Stimulated activated CD4-positive, alpha-beta T cell treated with anti-CD3 and anti-CD28 coated beads, Interleukin-4, amount 100 ng/mL, for 48 hours (primary cell): Measurements from ENCODE around the gene ATF6.
"Not testable (repeated sequence)": the region's sequence is repeated elsewhere in the genome, so short reads cannot be mapped to it uniquely, and the experiment has no call there.

Source experiments
- DNase-seq, 2 donors: peaks; one replicate each; pipeline ENCODE4 v3.0.0-alpha.2; 2020; ENCODE audit warnings: low read depth in 2 of 2

The ATF6 gene, protein sequence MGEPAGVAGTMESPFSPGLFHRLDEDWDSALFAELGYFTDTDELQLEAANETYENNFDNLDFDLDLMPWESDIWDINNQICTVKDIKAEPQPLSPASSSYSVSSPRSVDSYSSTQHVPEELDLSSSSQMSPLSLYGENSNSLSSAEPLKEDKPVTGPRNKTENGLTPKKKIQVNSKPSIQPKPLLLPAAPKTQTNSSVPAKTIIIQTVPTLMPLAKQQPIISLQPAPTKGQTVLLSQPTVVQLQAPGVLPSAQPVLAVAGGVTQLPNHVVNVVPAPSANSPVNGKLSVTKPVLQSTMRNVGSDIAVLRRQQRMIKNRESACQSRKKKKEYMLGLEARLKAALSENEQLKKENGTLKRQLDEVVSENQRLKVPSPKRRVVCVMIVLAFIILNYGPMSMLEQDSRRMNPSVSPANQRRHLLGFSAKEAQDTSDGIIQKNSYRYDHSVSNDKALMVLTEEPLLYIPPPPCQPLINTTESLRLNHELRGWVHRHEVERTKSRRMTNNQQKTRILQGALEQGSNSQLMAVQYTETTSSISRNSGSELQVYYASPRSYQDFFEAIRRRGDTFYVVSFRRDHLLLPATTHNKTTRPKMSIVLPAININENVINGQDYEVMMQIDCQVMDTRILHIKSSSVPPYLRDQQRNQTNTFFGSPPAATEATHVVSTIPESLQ

DNA sequence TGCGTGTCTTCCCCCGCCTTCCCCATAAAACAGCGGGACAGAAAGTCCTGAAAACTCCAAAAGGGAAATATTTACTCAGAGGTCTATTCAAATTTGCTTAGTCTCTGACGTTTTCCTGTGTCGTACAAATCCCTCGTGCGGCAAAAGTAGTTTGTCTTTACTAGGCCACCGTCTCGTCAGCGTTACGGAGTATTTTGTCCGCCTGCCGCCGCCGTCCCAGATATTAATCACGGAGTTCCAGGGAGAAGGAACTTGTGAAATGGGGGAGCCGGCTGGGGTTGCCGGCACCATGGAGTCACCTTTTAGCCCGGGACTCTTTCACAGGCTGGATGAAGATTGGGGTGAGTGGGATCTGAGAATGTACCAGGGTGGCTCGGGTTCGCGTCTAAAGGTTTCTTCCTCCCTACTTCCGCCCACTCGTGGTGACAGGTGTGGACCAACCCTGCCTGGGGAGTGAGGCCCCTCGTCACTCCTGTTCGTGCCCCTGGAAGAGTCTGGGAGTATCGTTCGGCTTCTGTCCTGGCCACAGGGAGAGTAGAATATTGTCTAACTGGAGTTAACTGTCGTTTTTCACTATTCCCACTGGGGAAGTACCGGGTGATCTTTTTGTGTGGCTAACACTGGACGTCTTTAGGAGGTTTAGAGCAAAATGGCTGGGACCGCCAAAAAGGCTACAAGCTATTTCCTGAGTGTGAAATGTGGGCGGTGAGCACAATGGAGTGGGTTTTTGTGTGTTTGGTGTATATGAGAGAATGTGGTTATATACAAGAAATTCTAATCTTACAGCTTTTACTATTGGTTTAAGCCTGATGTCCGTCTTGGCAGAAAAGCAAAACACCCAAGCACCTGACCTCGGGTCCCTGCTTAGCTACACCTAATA lies at the start of gene ATF6:
Gene ATF6, plus strand, starts transcription at position 219 of the 880 bp plus-strand sequence. Its CDS starts 41 bp downstream, at position 260.
- peak; percentile 56 to 76 for DNase-seq

DNA sequence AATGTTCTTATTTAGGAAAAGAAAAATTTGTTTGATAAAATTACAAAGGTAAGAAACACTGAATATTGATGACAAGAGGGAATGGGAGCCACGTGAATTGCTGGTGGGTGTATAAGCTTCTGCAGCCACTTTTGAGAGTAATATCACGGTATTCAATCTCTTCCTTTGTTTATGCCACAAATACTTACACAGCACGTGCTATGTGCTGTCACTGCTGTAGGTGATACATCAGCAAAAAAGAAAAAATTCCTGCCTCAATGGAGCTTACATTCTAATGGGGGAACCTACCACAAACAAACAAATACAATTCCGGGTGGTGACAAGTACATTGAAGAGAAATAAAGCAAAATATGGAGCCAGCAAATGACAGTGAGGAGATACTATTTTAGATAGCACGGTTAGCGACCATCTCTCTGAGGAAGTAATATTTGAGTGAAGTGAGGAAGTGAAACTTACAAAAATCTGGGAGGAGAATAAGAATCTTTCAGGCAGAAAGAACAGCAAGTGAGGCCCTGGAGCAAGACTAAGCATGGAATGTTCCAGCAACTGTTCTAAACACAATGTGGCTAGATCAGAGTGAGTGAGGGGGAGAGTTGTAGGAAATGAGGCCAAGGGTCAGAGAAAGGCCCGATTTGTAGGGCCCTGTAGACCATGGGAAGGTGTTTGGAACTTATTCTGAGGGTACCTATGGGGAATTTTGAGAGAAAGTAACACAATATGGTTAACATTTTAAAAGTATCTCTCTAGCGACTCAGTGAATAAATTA lies 47.4 kb upstream of the ATF6 start:
- DNase-seq, result no peak

DNA sequence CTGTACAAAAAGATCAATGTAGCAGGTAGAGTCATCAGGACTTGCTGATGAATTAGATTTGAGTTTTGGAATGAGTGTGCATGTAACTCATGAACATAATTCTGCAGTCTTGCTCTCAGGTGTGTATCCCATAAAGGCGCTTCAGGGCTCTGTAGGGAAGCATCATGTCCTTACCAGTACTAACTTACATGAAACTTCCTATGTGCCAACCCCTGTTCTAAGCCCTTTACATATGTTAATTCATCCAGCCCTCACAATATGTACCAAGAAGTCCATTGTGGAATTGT lies 46.9 kb upstream of the ATF6 start:
- DNase-seq, result no peak

DNA sequence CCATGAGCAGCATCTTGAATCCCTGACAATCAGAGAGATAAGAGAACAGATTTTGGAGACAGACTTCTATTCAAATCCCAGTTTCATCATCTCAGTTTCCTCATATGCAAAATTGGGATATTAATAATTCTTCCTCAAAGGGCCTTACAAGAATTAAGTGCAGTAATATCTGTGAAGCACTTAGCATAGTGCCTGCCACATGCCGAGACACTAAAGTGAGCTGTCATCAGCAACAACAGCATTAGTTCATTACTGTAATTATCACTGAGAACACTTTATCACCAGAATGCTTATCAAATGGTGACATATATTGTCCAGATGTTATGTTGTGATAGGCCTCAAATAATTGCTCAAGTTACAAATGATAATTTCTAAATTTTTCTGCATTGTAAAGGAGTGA lies 45.7 kb upstream of the ATF6 start:
- DNase-seq, result no peak

DNA sequence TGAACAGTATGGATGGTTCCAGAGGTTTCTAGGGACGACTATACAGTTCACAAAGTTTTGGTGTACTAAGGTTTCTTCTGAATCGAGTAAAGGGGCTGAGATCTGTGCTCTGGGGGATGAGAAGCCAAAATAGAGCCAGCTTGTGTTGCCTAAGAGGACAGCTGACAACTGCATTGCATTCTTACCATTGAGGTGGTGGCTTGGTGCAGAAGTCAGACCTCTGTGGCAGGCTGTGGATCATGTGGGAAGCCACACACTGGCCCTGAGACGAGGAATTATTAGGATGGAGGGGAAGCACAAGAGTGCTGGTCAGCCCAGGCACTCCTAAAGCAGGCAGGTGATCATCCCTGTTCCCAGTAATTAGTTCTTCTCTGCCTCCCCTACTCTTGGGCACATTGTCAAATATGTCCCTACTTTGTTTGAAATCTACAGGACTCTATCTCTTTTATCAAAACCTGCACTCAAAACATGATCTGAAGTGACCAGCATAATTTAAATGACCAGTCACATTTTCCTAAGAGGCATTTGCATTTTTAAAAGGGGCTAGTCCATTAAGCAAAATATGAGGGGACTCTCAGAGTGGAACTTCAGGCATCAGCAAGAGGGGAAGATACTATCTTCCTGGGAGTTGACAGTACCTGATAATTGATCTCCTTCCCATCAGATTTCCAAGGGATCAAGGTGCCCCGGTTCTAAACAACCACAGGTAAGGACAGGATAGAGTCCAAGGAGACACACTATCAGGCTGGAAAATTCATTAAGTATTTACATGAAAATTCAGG lies 45.0 kb upstream of the ATF6 start, which contains the start of gene FCRLB:
Gene FCRLB, plus strand, starts transcription at position 589 of the 782 bp plus-strand sequence. CDS start 1,129 bp downstream, outside the sequence.
- DNase-seq, result no peak

DNA sequence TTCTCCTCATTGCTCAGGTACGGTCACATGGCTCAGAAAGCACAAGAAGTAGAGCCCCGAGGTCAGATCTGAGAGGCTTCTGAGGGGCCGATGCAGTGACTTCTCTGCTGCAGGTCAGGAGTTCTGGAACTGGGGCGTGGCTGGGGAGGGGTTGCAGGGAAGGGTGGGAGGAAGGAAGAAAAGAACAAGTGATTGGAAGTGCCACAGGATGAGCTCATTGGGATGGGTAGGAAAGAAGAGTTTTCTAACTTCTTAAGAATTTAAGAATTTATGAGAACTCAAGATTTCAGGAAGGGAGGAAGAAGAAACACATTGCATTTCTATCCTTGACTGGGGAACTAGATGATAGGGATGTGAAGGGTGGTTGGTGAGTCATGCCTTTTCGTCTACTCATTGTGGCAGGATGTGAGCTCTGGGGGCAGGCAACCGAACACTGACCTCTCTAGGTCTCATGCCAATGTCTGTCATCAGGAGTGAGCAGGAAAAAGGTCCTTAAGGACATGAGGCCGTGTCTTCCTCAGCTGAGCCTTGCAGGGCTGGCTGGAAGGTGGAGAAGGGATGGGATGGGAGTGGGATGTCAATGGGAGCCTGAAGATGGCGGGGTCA lies 44.3 kb upstream of the ATF6 start:
- DNase-seq, result no peak

DNA sequence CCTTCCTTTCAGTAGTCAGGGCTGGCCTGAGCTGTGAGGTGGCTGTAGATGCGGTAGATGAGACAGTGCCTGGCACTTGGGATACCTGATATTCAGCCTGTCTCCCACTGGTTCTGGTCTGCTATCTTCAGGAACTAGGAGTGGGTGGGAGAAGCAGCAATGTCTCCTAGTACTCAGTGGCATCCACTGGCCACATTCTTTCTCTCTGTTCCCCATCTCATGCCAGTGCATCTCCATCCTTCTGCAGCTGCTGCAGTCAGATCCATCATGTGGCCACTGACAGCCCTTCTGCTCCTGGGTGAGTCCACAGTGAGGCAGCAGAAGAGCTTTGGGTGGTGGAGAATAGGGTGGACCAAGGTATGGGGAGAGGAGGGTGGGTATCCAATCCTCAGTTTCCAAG lies 43.7 kb upstream of the ATF6 start:
- DNase-seq, result no peak

DNA sequence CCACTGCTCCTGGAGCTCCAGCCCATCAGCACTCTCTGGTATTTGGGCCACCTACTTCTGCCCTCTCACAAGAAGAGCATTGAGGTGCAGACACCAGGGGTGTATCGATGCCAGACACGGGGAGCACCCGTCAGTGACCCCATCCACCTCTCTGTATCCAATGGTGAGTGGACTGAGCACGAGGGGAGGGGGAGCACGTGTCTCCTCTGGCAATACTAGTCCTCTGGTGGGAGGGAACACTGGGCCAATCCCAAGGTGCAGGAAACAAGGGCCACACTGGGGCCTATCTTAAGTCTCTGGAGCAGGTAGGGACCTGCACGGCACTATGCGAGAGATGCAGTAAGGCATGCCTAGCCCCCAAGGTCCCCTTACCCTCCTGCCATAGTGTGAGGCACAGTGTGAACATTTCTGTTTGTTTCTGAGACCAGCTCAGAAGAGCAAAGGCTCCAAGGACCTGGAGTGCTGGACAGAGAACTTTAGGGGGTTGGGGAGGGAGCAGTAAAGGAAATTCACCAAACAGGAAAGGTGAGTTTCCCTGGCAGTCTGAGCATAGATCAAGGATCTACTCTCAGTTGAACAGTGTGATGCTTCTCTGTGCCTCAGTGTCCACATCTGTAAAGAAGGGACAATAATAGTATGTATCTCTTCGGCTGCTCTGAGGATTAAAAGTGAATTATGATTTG lies 42.5 kb upstream of the ATF6 start:
- DNase-seq, result no peak

DNA sequence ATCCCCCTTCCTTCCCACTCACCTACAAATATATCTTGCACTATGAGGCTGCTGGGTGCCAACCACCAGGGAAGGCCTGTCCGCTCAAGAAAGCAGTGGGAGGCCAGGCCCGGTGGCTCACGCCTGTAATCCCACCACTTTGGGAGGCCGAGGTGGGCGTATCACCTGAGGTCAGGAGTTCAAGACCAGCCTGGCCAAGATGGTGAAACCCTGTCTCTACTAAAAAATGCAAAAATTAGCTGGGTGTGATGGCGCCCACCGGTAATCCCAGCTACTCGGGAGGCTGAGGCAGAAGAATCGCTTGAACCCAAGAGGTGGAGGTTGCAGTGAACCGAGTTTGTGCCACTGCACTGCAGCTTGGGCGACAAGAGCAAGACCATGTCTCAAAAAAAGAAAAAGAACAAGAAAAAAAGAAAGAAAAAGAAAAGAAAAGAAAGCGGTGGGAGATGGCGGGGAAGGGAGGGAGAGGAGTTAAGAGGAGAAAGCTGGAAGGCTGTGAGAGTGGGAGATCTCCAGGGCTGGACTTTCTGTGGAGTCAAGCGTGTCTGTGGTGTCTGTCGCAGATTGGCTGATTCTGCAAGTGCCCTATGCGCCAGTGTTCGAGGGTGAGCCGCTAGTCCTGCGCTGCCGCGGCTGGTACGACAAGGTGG lies 40.7 kb upstream of the ATF6 start:
- DNase-seq, result not testable (repeated sequence)

DNA sequence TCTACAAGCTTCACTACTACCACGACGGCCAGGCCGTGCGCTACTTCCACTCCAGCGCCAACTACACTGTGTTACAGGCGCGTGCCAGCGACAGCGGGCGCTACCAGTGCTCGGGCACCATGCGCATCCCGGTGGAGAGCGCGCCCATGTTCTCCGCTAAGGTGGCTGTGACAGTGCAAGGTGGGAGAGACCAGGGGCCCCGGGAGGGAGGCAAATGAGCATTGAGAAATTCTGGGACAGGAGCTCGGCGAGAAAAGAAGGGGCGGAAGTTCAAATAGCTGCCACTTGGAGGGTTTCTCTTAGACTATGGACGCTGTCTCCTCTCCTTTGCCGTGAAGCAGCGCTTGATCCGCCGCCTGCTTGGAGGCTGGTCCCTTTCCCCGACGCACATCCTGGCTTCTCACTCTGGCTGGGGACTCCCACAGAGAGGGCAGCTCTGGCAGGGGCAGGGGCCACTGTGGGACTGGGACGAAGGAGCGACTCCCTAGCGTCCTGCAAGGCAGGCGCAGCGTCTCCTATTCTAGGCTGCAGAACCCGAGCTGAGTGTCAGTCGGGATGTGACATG lies 40.1 kb upstream of the ATF6 start:
- no peak for DNase-seq

DNA sequence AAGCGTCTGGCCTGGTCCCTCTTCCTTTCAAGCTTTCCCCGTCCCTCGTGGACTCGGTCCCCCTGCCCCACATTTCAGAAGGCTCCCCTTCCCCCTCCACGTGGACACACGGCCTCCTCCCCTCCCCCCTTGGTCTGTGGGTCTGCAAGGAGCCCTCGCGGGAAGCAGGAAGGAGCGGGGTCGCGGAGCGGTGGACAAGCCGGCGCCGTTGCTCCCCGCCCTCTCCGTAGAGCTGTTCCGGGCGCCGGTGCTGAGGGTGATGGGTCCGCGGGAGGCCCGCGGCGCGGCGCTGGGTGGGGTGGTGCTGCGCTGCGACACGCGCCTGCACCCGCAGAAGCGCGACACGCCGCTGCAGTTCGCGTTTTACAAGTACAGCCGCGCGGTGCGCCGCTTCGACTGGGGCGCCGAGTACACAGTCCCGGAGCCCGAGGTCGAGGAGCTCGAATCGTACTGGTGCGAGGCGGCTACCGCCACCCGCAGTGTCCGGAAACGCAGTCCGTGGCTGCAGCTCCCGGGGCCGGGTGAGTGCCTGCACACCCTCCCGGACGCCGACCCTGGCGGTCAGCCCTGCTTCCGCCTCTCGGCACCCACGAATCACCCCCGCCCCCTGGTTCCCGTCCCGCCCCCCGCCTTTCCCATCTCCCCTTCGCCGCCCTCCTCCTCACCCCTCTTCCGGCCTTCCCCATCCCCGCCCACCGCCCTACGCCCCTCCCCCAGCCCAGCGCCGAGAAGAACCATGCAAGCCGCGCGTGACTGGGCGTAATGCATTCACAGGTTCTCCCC lies 39.5 kb upstream of the ATF6 start:
- peak; percentile 47 to 52 for DNase-seq

DNA sequence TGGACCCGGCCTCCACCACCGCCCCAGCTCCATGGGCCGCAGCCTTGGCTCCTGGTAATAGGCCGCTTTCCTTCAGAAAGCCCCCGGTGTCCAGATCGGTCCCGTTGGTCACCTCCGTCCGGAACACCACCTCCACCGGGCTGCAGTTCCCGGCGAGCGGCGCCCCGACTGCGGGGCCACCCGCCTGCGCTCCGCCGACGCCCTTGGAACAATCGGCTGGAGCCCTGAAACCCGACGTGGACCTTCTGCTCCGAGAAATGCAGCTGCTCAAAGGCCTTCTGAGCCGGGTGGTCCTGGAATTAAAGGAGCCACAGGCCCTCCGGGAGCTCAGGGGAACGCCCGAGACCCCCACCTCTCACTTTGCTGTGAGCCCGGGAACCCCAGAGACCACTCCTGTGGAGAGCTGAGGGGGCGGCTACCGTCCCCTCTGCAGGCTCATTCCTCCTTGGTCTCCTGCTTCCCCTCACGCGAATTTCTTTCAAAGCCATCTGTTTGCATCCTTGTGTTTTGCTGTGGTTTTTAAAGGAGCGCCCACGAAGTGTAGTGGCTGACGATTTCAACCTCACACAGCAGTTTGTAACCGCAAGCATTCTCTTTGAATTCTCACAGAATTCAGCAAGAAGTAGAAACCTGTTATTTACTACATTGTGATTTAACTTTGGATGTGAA lies 38.7 kb upstream of the ATF6 start:
- DNase-seq, result no peak

DNA sequence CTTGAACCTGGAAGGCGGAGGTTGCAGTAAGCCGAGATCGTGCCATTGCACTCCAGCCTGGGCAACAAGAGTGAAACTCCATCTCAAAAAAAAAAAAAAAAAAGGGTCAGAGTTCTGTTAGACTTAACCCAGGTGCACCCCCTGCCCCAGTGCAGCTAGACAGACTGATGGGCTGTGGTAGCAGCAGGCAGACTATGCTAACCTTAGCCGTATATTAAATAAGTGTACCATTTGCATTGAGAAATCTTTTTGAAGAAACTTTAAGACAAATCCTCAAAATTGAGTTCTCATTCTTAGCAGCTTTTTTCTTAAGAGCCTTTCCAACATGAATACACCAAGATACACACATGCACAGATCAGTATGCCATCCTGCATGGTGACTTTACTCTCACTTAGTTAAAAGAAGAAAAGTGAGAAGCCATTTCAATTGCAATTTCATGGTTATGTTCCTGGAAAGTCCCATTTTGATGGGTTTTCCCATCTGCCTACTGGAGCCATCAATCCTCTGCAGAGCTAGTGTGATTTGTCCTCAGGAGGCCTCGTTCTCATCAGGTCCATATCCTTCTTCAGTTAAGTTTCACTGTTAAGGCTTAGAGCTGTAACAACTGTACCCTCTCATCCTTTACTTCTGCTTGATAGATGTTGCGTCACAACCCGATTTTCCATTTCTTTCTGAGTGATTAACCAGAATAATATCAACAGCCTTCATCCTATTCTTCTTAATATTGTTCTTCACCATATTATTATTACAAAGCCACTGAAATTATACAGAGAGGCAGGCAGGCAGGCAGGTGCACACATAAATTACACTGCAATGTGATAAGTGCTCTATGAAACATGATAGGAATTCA lies 37.5 kb upstream of the ATF6 start:
- DNase-seq, result no peak

DNA sequence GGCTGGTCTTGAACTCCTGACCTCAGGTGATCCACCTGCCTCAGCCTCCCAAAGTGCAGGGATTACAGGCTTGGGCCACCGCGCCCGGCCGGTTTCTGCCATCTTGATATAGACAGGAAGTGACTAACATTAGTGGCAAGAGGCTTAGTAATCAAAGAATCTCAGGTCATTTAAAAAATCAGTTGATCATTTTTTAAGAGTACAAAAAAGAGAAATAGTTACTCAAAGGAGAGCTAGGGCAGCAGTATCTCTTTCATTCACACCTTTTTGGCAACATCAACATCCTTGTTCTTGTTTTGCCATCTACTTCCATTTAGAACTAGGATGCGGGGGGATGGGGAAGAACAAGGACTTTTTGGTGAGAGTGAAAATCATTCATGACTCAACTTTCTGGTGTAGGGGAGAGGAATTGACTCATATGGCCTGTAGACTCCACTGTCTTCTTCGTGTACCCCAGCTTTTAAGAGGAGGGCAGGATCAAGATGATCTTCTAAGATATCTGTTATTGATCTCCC lies 36.0 kb upstream of the ATF6 start:
- DNase-seq, result no peak

DNA sequence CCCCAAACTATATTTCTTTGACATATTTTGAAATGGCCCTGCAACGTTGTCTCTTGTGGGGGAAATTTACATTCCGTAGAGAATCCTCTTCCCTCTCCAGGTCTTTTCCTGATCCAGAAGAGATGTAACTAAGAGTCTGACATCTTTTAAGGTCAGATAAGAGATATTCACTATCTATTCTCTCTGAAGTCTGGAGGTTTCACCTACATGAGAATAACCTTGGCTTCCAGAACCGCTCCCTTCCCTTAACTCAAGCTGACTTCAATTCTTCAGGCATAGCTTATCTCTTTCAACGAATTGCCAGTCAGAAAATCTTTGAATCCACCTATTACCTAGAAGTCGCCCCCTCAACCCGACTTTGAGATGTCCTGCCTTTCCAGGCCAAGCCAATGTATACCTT lies 34.9 kb upstream of the ATF6 start:
- DNase-seq, result no peak

DNA sequence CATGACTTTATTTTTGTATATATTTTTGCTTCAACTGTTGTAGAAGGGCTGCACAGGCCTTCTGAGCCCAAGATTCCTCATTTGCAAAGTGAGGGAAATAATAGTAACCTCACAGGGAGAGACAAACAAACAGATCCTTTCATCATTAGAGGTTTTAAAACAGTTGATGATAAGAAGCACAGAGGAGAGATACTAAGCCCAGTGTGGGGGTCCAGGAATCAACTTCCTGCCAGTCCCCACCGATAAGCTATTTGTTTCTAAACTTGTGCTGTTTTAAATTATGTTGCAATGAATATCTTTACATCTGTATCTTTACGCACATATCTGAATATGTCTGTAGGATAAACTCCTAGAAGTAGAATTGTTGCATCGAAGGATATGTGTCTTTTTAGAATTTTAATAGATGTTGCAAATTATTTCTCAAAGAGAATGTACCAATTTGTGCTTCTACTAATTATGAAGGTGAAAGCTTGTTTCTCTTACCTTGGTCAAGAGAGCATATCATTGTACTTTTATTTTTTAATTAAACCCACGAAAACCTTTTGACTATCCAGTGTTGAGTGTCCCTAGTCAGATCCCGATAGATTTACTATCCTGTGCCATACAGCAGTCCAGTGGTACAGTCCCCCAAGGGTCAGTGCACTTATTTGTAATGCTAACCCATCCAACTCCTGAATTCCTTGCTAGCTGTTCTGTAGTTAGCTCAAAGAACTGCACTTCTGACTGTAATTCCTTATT lies 34.0 kb upstream of the ATF6 start:
- DNase-seq, result no peak
